ENCODE results near the gene TAF12.
"Not testable (repeated sequence)": the region's sequence is repeated elsewhere in the genome, so short reads cannot be mapped to it uniquely, and the experiment has no call there.

The TAF12 gene

GRCh38 chr1:28644494-28644893 lies 1.6 kb upstream of the TAF12 start:
- no peak for DNase-seq

GRCh38 chr1:28642056-28642846 lies 616 bp downstream of the TAF12 start:
- peak in 2 of 5 donors; percentile 6 to 12 for DNase-seq

GRCh38 chr1:28640766-28641165 lies 2.1 kb downstream of the TAF12 start:
- DNase-seq: peak; percentile 10 to 48 (median 14)

DNA sequence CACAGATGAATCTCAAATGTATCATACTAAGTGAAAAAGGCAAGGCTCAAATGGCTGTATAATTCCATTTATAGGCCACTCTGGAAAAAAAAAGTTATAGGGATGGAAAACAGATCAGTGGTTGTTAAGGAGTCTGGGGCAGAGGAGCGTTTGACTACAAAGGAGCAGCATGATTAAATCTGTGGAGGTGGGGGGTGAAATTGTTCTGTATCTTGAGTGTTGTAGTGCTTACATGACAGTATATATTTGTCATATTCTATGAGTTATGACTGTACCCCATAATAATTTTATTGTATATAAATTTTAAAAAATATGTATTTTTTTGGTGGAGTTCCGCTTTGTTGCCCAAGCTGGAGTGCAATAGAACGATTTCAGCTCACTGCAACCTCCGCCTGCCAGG lies 10.3 kb downstream of the TAF12 start:
- DNase-seq: no peak

DNA sequence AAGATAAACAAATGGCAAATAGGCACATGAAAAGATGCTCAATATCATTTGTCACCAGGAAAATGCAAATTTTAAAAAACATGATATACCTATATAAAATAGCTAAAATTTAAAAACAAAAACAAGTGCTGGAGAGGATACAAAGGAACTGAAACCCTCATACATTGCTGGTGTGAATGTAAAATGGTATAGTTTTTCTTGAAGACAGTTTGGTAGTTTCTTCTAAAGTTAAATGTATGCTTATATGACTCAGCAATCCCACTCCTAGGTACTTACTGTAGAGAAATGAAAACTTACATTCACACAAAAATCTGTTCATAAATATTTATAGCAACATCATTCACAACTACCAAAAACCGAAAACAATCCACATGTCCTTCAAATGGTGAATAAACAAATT lies 11.2 kb downstream of the TAF12 start:
- no peak for DNase-seq

- DNase-seq: no peak
Observed at GRCh38 chr1:28613175-28613574, 29.7 kb downstream of the TAF12 start.

GRCh38 chr1:28606771-28607170 lies 36.1 kb downstream of the TAF12 start:
- no peak for DNase-seq

DNA sequence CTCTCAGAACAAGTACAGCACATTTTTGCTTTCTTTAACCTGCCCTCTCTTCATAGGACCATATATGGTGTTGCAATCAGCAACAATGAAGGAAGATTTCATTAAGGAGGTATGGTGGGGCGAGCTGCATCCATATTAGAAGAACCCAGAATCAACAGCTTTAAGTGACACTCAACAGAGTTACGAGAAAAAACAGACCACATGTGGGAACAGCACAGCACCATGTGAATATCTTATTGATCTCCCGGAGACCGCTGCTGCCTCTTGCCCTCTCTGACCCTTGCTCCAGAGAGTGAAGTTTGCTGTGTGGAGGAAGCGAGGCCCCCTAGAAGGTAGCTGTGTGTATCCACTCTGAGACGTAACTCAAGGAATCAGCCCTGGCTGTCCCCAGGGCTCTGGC lies 37.9 kb downstream of the TAF12 start:
- no peak for DNase-seq

DNA sequence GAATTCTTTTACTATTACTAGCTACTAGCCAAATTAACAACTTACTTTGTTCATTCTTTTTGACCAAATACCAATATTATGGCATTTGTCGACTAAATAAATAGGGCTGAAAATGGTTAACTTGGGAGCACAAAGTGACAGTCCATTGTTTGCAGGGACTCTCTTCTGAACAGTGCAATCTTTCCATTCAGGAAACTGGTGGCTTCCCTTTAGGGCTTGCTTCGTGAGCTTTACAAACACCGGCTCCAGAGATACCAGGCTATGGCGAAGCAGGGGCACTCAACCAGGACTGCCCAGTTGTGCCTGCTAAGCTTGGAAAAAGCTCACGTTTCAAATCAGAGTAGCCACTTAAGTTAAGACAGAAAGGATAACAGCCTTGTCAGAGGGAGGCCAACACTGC lies 38.5 kb downstream of the TAF12 start:
- no peak for DNase-seq

DNA sequence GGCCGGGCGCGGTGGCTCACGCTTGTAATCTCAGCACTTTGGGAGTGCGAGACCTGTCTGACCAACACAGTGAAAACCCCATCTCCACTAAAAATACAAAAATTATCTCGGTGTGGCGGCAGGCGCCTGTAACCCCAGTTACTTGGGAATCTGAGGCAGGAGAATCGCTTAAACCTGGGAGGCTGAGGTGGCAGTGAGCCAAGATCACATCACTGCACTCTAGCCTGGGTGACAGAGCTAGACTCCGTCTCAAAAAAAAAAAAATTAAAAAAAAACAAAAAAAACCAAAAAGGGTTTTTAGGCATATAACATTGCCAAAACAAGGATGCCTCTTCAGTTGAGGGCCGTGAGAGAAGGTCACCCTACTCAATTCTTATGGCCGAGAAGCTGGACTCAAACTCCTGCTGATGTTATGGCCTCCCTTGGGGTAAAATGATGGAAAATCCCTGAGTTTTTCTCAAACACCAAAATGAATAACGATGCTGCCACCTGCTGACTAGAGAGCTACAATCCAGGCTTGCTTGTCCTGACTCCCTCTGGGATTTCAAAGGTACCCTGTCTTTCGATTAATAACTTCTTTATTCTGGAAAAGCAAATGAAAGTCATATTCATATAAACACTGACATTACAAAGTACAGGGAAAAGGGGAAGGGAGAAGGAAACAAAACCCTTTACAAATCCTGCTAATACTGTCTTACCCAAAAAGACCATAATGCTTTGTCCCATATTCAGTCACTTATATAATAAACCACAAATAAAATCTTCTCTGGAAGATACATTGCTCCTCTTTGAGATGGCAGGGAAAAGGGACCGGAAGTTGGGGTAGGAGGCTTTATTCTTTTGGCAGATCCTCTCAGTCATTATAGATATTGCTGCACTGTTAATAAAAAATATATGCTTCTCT lies 40.1 kb downstream of the TAF12 start:
- DNase-seq: peak in 1 of 5 donors; percentile 22

GRCh38 chr1:28601696-28602095 lies 41.2 kb downstream of the TAF12 start:
- DNase-seq: peak in 1 of 5 donors; percentile 54

DNA sequence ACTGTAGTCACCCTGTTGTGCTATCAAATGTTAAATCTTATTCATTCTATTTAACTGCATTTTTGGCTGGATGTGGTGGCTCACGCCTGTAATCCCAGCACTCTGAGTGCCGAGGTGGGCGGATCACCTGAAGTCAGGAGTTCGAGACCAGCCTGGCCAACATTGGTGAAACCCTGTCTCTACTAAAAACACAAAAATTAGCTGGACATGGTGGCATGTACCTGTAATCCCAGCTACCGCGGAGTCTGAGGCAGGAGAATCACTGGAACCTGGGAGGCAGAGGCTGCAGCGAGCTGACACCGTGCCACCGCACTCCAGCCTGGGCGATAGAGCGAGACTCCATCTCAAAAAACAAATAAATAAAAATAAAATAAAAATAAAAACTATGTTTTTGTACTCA lies 46.6 kb downstream of the TAF12 start:
- not testable (repeated sequence) for DNase-seq

DNA sequence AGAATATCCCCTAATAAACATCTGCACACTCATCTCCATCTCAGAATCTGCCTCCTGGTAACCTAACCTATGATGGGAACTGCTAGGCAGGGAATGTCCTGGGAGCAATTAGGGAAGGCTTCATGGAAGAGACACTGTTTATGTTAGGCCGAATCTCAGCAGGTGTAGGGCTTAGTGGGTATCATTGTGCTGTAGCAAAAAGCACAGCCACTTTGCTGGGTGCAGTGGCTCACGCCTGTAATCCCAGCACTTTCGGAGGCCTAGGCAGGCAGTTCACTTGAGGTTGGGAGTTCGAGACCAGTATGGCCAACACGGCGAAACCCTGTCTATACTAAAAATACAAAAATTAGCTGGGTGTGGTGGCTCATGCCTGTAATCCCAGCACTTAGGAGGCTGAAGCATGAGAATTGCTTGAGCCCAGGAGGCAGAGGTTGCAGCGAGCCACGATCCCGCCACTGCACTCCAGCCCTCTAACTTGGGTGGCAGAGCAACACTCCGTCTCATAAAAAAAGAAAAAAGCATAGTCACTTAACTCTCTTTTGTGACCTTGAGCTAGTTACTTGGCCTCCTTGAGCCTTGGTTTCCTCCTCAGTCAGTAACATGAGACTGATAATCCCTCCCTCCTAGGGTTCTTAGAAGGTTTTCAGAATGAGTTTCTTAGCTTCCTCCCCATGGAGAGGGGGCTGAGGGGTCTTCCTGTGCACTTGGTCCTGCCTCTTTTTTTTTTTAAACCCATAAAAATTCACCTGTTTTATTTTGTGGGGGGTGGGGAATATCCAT lies 47.3 kb downstream of the TAF12 start:
- no peak for DNase-seq

DNA sequence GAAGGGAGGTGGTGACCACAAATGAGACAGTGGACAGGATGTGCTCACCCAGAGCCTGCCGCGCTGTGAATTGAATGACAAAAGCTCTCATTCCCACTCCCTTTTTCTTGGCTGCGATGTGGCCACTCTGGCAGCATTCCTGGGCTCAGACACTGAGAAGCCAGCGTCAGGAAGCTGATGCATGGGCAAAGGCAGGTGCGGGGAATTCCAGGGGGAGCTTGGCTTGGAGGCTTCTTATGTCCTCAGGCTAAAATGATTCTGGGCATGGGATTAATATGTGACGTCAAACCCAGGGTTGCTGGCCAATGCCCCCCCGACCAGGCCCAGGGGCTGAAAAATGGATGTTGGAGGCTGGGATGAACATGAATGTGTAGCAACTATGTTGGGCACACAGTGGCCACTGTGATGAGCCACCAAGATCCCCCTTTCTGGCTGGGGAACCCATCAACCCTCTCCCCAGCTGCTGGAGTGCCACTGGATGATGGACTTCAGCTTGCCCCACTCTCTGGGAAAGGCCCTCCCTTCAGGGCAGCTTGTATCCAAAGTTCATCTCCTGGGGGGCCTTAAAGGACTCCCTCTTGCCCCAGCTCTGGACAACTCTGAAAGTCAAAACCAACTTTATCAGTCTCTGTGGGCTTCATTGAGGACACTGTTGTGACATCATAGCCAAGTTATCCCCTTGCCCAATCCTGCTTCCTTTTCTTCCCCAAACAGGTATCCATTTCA lies 48.0 kb downstream of the TAF12 start:
- not testable (repeated sequence) for DNase-seq

- not testable (repeated sequence) for DNase-seq
Observed at GRCh38 chr1:28593988-28594356, 48.9 kb downstream of the TAF12 start.

DNA sequence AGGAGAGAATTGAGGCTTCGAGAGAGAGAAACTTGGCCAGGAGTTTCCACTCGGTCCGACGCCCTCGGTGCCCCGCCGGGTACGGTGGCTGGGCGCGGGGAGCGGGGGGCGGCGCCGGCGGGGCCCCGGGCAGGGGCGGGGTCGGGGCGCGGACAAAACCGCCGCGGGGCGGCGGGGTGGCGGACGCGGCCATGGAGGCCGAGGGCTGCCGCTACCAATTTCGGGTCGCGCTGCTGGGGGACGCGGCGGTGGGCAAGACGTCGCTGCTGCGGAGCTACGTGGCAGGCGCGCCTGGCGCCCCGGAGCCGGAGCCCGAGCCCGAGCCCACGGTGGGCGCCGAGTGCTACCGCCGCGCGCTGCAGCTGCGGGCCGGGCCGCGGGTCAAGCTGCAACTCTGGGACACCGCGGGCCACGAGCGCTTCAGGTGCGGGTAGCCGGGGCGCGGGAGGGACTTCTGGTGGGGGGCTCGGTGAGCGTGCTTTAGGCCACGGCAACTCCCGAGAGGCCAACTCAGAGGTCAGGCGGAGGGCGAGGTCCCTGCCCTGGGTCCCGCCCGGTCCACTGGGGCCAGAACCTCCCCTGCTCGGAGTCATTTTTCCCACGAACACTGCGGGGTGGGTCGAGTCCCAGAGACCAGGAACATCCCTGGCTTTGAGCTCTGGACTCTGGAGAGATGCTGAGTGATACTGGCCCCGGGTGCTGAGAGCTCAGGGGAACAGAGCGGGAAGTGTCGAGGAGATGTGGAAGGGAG lies 50.4 kb downstream of the TAF12 start:
- DNase-seq: peak in 1 of 5 donors; percentile 17

DNA sequence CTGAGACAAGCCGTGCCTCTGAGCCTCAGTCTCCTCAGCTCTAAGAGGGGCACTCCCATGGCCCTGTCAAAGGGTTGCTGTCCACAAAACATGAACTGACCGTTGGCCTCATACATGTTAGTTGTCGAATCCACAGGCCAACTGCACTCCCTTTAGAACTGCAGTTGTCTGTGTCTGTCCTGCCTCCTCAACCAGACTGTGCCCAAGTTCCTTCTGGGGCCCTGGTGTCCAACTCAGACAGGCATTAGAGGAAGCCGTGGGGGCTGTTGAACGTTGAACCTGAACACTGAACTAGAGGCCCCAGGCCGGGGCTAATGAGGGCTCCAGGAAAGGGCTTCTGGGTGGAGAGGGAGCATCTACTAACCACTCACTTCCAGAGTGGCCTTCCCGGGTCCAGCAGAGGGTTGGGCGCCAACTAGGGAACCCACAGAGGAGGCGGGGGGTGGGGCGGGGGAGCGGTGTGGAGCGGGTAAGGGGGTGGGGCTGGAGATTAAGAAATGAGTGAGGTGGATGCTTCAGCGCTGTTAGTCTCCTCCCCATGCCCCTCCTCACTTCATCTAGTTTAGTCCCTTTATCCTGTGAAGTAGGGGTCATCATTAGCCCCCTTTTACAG lies 51.1 kb downstream of the TAF12 start, which contains the start of gene RAB42:
Gene RAB42 (plus strand): TSS at position 558 of the 613 bp plus-strand sequence. CDS start 247 bp downstream, outside the sequence.
- DNase-seq: no peak

- DNase-seq: not testable (repeated sequence)
Observed at GRCh38 chr1:28586585-28587391, 56.1 kb downstream of the TAF12 start.

GRCh38 chr1:28582248-28582615 lies 60.6 kb downstream of the TAF12 start:
- DNase-seq: no peak

Measured in T-helper 1 cell (primary cell).